SK-N-SH (cell line): ENCODE data around the gene DENND10. TPM values are rescaled to one million over a fixed set of nuclear protein-coding genes. Genes with fewer than 3 reads are reported as not detected.

Source experiments
- CTCF ChIA-PET: fragments of 300-600, 350-600 bp; formaldehyde crosslinking; extraction: SDS; loops from one replicate; lab custom pipeline; 2021; lab: Yijun Ruan, JAX
- POLR2A ChIA-PET: fragments of 350-600 bp; sonication (Branson Sonifier 250); formaldehyde crosslinking; extraction: SDS; loops from one replicate; lab custom pipeline; 2020; ENCODE audit warnings: antibody characterized with exemption, inconsistent platforms; lab: Yijun Ruan, JAX
- DNase-seq: peaks from one replicate; pipeline ENCODE4 v3.0.0; 2012
- H2AFZ ChIP-seq: fragments of 200-600 bp; sonication (generic); 2 replicates; pipeline ENCODE4 v1.8.1; 2016; ENCODE audit warnings: antibody characterized with exemption, mild to moderate bottlenecking, low read depth
- H3F3A ChIP-seq: fragments of 200-600 bp; sonication (generic); replicated peaks from 2 replicates; pipeline ENCODE3; 2016; ENCODE audit warnings: antibody characterized with exemption, mild to moderate bottlenecking; ENCODE audit not compliant: insufficient read depth
- H3K27ac ChIP-seq, 2 experiments: fragments of 200-500 bp in 1 of 2; fragments of 200-600 bp in 1 of 2; sonication (Bioruptor generic) in 1 of 2; sonication (generic), shearing (Covaris generic) in 1 of 2; 2 replicates each; pipeline versions ENCODE4 v1.5.1 to v1.6.1; 2014 to 2016; ENCODE audit warnings: low read depth in 2 of 2, inconsistent platforms in 1 of 2, low read length in 1 of 2, mild to moderate bottlenecking in 1 of 2, mixed read lengths in 1 of 2
- H3K27me3 ChIP-seq: fragments of 200-600 bp; sonication (generic), shearing (Covaris generic); 2 replicates; pipeline ENCODE4 v1.6.1; 2016; ENCODE audit warnings: mixed run types; ENCODE audit not compliant: insufficient read depth
- H3K36me3 ChIP-seq, 2 experiments: fragments of 200-500 bp in 1 of 2; fragments of 200-600 bp in 1 of 2; sonication (Bioruptor generic) in 1 of 2; sonication (generic) in 1 of 2; replicated peaks in 1 of 2; 2 replicates each; pipeline versions ENCODE3 to v1.5.1; 2014 to 2016; ENCODE audit warnings: low read length in 1 of 2, mild to moderate bottlenecking in 1 of 2; ENCODE audit not compliant: insufficient read depth in 2 of 2, control insufficient read depth in 1 of 2
- H3K4me1 ChIP-seq, 2 experiments: fragments of 200-500 bp in 1 of 2; fragments of 200-600 bp in 1 of 2; sonication (Bioruptor generic) in 1 of 2; sonication (generic), shearing (Covaris generic) in 1 of 2; 2 replicates each; pipeline versions ENCODE4 v1.5.1 to v1.6.1; 2014 to 2016; ENCODE audit warnings: low read depth in 1 of 2, low read length in 1 of 2, mixed run types in 1 of 2; ENCODE audit not compliant: insufficient read depth in 2 of 2, control insufficient read depth in 1 of 2
- H3K4me2 ChIP-seq: fragments of 200-600 bp; sonication (generic), shearing (Covaris generic); 2 replicates; pipeline ENCODE4 v1.6.1; 2017; ENCODE audit warnings: mixed run types
- H3K4me3 ChIP-seq, 2 experiments: fragments of 200-500 bp in 1 of 2; fragments of 200-600 bp in 1 of 2; sonication (Bioruptor generic) in 1 of 2; sonication (generic), shearing (Covaris generic) in 1 of 2; 2 replicates each; pipeline versions ENCODE4 v1.5.1 to v1.8.1; 2014 to 2016; ENCODE audit warnings: low read depth in 2 of 2, inconsistent platforms in 1 of 2, low read length in 1 of 2, mild to moderate bottlenecking in 1 of 2, mixed read lengths in 1 of 2, moderate library complexity in 1 of 2
- H3K79me2 ChIP-seq: fragments of 200-600 bp; sonication (generic); 2 replicates; pipeline ENCODE4 v1.8.1; 2017; ENCODE audit warnings: mild to moderate bottlenecking; ENCODE audit not compliant: insufficient read depth
- H3K9ac ChIP-seq: fragments of 200-600 bp; sonication (generic); 2 replicates; pipeline ENCODE4 v1.6.1; 2017; ENCODE audit warnings: mixed run types
- H3K9me2 ChIP-seq: fragments of 200-600 bp; sonication (generic); 2 replicates; pipeline ENCODE4 v1.6.1; 2017; ENCODE audit warnings: mixed run types
- H3K9me3 ChIP-seq: fragments of 200-600 bp; sonication (generic); 2 replicates; pipeline ENCODE4 v1.6.1; 2017; ENCODE audit warnings: mixed run types, mild to moderate bottlenecking, moderate library complexity
- H4K20me1 ChIP-seq: fragments of 200-600 bp; sonication (generic); 2 replicates; pipeline ENCODE4 v1.6.1; 2017; ENCODE audit warnings: mild to moderate bottlenecking, mixed run types; ENCODE audit not compliant: insufficient read depth
- EZH2phosphoT487 ChIP-seq: fragments of 200-600 bp; sonication (generic); IDR thresholded peaks from 2 replicates; pipeline ENCODE4 v1.6.1; 2017; ENCODE audit warnings: low read depth, mixed run types, mild to moderate bottlenecking, antibody characterized with exemption, moderate library complexity, borderline replicate concordance
- FOSL2 ChIP-seq: IDR thresholded peaks from 2 replicates; pipeline ENCODE4 v1.4.0; 2012; ENCODE audit warnings: low read depth, mild to moderate bottlenecking, moderate library complexity, borderline replicate concordance
- NFIC ChIP-seq: IDR thresholded peaks from 2 replicates; pipeline ENCODE4 v1.4.0; 2012; ENCODE audit warnings: borderline replicate concordance
- RFX5 ChIP-seq: IDR thresholded peaks from 2 replicates; pipeline ENCODE4 v1.6.1; 2012; ENCODE audit warnings: mild to moderate bottlenecking, improper control_type of control experiment, low read length
- SMC3 ChIP-seq: IDR thresholded peaks from 2 replicates; pipeline ENCODE4 v1.6.1; 2012; ENCODE audit warnings: low read depth, low read length, improper control_type of control experiment
- TAF1 ChIP-seq: IDR thresholded peaks from 2 replicates; pipeline ENCODE4 v1.6.1; 2012; ENCODE audit warnings: low read depth, mild to moderate bottlenecking, low read length, moderate library complexity, borderline replicate concordance
- TCF12 ChIP-seq: IDR thresholded peaks from 2 replicates; pipeline ENCODE4 v1.4.0; 2012
- TEAD4 ChIP-seq: IDR thresholded peaks from 2 replicates; pipeline ENCODE4 v1.4.0; 2012; ENCODE audit warnings: mild to moderate bottlenecking, borderline replicate concordance; ENCODE audit not compliant: insufficient read depth
- YY1 ChIP-seq: IDR thresholded peaks from 2 replicates; pipeline ENCODE4 v1.4.0; 2012; ENCODE audit warnings: low read depth, mild to moderate bottlenecking
- WGBS: methylation state at CpG from one replicate; pipeline ENCODE4 v1.1.6; 2017; ENCODE audit warnings: low lambda C conversion rate; 5-methylcytosine and 5-hydroxymethylcytosine counted together
- polyA plus RNA-seq, 3 experiments: library from polyadenylated mRNA; depleted of rRNA; stranded (reverse); fragments of >200 nt; gene quantifications; 2 replicates each; pipeline ENCODE4 v1.2.3, GENCODE V29; 2012
- TF ChIP-seq, protein P1 (sequence below): IDR thresholded peaks from 2 replicates; pipeline ENCODE4 v1.4.0; 2012; ENCODE audit warnings: low read depth, borderline replicate concordance
- TF ChIP-seq, protein P2 (sequence below): fragments of 200-600 bp; sonication (generic); IDR thresholded peaks from 2 replicates; pipeline ENCODE4 v1.6.1; 2017; ENCODE audit warnings: antibody characterized with exemption, mild to moderate bottlenecking, moderate library complexity
- TF ChIP-seq, protein P3 (sequence below): fragments of 150-350 bp; IDR thresholded peaks from 2 replicates; pipeline ENCODE4 v1.6.1; 2017; ENCODE audit warnings: antibody characterized with exemption, low read length, low read depth, borderline replicate concordance

Gene DENND10
- polyA plus RNA-seq, 1 of the 3 experiments (the other 2 are of a cell fraction), result 48.4 TPM

DNA sequence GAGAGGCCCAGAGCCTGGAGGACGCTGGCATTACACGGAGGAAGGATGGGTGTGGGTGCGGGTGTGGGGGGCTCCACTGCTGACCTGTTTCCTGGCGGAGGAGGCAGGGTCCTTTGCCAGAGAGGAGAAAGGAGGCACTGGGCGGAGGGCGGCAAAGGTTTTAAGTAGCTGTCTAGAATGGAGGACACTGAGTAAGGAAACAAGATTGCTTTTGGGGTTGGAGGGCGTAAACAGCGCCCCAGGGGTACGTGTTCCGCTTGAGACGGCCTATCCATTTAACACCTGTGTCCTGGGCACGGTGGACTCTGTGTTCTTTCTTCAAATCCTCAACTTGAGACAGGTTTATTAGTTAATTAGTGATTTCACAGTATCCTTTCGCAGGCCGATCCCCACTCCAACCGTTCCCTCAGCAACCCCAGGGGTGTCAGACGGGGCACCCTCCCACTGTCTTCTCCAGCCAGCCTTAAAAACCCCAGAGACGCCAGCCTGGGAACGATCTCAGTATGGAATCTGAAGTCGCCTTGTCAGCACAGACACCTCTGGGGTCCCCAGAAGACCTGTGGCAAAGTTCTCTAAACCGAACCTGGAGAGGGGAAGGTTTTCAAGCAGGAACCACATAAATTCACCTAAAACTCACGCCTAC, 36.8 kb downstream of the DENND10 start (continued):
- TF ChIP-seq, protein P1, sequence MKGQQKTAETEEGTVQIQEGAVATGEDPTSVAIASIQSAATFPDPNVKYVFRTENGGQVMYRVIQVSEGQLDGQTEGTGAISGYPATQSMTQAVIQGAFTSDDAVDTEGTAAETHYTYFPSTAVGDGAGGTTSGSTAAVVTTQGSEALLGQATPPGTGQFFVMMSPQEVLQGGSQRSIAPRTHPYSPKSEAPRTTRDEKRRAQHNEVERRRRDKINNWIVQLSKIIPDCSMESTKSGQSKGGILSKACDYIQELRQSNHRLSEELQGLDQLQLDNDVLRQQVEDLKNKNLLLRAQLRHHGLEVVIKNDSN, result no peak
- TF ChIP-seq TCF12, result no peak

DNA sequence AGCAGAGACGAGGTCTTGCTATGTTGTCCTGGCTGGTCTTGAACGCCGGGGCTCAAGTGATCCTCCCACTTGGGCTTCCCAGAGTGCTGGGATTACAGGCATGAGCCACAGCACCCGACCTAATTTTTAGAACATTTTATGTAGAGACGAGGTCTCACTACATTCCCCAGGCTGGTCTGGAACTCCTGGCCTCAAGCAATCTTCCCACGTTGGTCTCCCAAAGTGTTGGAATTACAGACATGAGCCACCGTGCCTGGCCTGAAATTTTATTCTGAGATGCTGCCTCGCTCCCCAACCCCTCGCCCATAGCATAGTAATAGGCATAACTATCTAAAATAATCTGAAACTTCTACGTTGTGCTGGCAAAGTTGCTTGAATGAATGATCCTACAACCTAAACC, 39.7 kb downstream of the DENND10 start:
- ChIA-PET CTCF (interaction anchor here (1.7 kb wide), 1 partner anchor 63 kb away, joined by 7 read pairs; the partner anchor contains the start of gene GRK5), POLR2A (no interaction called here)

DNA sequence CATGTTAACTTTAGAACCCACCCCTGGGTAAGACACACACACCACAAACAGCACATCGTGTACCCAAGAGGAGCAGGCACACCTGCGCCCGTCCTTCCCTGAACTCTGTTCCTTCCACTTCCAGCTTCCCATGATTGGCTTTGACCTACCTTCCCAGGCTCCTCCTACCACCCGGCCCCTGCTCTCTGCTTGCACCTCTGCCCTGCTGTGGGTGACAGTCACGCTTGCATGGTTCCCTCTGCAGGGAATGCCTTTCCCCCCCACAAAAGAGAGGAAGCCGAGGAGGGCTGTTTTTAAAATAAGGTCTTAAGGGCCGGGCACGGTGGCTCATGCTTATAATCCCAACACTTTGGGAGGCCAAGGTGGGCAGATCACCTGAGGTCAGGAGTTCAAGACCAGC, 45.2 kb downstream of the DENND10 start:
- CTCF ChIA-PET, result interaction anchor here (1.8 kb wide), 1 partner anchor 50 kb away, joined by 5 read pairs; no protein-coding TSS in a partner anchor
- DNase-seq, result no peak
- Histone ChIP-seq H3K4me3 (no peak overlapping the region), H4K20me1 (no peaks in the 10 kb centered on the region)
- no peak for TF ChIP-seq YY1
- TF ChIP-seq RFX5, result no peak
- TF ChIP-seq EZH2phosphoT487, result no peak
- TF ChIP-seq NFIC, result no peak
- TF ChIP-seq FOSL2, result no peak
- TF ChIP-seq, protein P2, sequence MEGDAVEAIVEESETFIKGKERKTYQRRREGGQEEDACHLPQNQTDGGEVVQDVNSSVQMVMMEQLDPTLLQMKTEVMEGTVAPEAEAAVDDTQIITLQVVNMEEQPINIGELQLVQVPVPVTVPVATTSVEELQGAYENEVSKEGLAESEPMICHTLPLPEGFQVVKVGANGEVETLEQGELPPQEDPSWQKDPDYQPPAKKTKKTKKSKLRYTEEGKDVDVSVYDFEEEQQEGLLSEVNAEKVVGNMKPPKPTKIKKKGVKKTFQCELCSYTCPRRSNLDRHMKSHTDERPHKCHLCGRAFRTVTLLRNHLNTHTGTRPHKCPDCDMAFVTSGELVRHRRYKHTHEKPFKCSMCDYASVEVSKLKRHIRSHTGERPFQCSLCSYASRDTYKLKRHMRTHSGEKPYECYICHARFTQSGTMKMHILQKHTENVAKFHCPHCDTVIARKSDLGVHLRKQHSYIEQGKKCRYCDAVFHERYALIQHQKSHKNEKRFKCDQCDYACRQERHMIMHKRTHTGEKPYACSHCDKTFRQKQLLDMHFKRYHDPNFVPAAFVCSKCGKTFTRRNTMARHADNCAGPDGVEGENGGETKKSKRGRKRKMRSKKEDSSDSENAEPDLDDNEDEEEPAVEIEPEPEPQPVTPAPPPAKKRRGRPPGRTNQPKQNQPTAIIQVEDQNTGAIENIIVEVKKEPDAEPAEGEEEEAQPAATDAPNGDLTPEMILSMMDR, result no peak
- TF ChIP-seq, all 33 proteins: peak for 0
- no peaks in the 10 kb centered on the region for H3K27me3 ChIP-seq
- no peaks in the 10 kb centered on the region for H3K4me1 ChIP-seq
- WGBS, result 95% methylated on average over 6 of the region's 8 CpGs
- POLR2A ChIA-PET, result no interaction called here
- peaks cover 3% of the 10 kb centered on the region for H3F3A ChIP-seq
- H2AFZ ChIP-seq, result no peak overlapping the region
- no peaks in the 10 kb centered on the region for H3K9me2 ChIP-seq
- H3K36me3 ChIP-seq, result peaks cover 8 to 10% of the 10 kb centered on the region in 2 experiments
- H3K27ac ChIP-seq, result no peak overlapping the region
- H3K79me2 ChIP-seq, result no peaks in the 10 kb centered on the region
- no peak overlapping the region for H3K9ac ChIP-seq
- H3K4me2 ChIP-seq, result no peak overlapping the region
- H3K9me3 ChIP-seq, result no peaks in the 10 kb centered on the region

More for the DNA sequence above, 39.7 kb downstream of the DENND10 start:
- Histone ChIP-seq H3K27me3 (no peaks in the 10 kb centered on the region), H3K4me2 (no peak overlapping the region), H3K9ac (no peak overlapping the region), H3K4me3 (no peak overlapping the region), H3K9me2 (no peaks in the 10 kb centered on the region), H3K79me2 (no peaks in the 10 kb centered on the region), H4K20me1 (no peaks in the 10 kb centered on the region), H2AFZ (no peak overlapping the region), H3K4me1 (no peaks in the 10 kb centered on the region), H3K9me3 (no peaks in the 10 kb centered on the region), H3F3A (peaks cover 2% of the 10 kb centered on the region), H3K36me3 (no peaks in the 10 kb centered on the region), H3K27ac (no peak overlapping the region)
- no peak for DNase-seq
- TF ChIP-seq TAF1 (no peak), SMC3 (no peak), NFIC (no peak), TEAD4 (no peak)
- TF ChIP-seq, protein P3, sequence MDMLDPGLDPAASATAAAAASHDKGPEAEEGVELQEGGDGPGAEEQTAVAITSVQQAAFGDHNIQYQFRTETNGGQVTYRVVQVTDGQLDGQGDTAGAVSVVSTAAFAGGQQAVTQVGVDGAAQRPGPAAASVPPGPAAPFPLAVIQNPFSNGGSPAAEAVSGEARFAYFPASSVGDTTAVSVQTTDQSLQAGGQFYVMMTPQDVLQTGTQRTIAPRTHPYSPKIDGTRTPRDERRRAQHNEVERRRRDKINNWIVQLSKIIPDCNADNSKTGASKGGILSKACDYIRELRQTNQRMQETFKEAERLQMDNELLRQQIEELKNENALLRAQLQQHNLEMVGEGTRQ, result no peak
- 98% methylated on average over 9 of the region's 10 CpGs for WGBS
